ENCODE results near the gene NTM.

The NTM gene

GRCh38 chr11:131849485-131849884 lies 479.1 kb downstream of the NTM start:
- no peak for TF ChIP-seq CTCF (IDR thresholded peaks at IDR 0.05; ENCODE audit: low read depth, low read length)

GRCh38 chr11:131850507-131850906 lies 480.1 kb downstream of the NTM start:
- no peak overlapping the region for H3K4me3 ChIP-seq (ENCODE audit: low read depth, low read length)
- no peak for TF ChIP-seq CTCF (IDR thresholded peaks at IDR 0.05; ENCODE audit: low read depth, low read length)

More at GRCh38 chr11:131849485-131849884, 479.1 kb downstream of the NTM start:
- no peak overlapping the region for H3K4me3 ChIP-seq (ENCODE audit: low read depth, low read length)

DNA sequence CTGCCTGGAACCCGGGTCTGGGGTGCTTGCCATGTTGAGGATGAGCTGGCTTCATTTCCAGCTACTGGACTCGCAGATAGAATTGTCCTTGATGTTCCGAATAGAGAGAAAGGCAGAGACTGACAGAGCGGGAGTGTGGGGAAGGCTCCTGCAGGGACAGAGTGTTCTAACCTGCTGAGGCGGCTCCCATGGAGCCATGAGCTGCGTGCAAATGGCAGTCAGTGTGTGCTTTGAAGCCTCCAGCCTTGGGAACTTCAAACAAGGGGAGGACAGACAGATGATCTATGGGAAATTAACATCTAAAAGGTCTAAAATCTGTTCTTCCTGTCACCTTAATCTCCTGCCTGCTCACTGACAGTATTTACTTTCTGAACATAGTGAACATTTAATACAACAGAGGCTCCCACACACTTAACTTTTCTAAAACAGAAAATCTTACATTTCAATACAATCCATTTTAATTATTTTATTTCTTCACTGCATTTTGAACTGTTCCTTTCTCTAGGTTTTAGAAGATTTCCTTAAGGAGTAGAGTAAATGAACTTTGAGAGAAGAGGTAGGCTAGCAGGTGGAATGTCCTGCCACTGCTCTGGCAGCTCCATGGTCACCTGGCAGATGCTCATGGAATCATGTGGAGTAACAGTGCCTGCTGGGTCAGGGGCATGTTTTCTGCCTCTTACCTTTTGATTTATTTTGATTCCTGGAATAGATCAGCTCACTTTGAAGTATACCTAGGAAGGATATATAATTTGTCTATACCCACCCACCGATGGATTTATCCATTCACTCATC lies 481.7 kb downstream of the NTM start:
- TF ChIP-seq CTCF (IDR thresholded peaks at IDR 0.05; ENCODE audit: low read depth, low read length) = no peak
- no peak overlapping the region for H3K4me3 ChIP-seq (ENCODE audit: low read depth, low read length)

- TF ChIP-seq CTCF (IDR thresholded peaks at IDR 0.05; ENCODE audit: low read depth, low read length) = no peak
- no peak overlapping the region for H3K4me3 ChIP-seq (ENCODE audit: low read depth, low read length)
Observed at GRCh38 chr11:131852757-131853156, 482.3 kb downstream of the NTM start.

- TF ChIP-seq CTCF (IDR thresholded peaks at IDR 0.05; ENCODE audit: low read depth, low read length) = no peak
- no peak overlapping the region for H3K4me3 ChIP-seq (ENCODE audit: low read depth, low read length)
Observed at GRCh38 chr11:131854391-131854790, 484.0 kb downstream of the NTM start.

DNA sequence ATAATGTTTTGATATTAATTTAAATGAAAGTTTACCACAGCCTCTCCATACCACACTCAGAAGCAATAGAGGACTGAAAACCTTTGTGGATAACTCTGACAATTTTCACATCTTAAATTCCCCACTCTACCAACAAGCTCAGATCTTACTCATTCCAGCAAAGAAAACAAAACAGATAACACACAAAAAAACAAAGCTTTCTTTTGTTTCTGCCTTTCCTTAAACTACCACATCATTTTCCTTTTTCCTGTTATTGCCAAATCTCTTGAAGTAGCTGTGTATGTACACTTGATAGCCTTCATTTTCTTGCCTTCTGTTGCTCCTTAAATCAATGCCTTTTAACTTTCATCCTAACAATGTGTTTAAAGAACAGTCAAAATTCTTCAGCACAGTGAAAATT lies 484.9 kb downstream of the NTM start:
- H3K4me3 ChIP-seq (ENCODE audit: low read depth, low read length) = no peak overlapping the region
- no peak for TF ChIP-seq CTCF (IDR thresholded peaks at IDR 0.05; ENCODE audit: low read depth, low read length)

DNA sequence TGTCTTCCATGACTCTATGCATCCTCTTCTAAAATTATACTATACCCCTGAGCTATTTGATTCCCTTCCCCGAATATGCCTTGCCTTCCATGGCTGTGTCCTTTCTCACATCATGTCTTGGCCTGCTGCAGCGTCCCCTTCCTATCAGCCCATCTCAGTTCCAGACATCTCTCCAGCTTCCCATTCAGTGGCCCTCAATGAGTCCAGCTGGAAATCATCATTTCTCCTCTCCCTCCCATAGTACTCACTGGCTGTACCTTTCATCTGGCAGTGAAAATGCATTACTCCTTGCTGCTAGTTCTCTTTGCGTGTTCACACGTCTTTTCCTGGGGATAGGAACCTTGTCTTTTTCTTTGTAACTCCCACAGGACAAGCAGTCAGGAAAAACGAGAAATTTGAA lies 486.8 kb downstream of the NTM start:
- no peak for TF ChIP-seq CTCF (IDR thresholded peaks at IDR 0.05; ENCODE audit: low read depth, low read length)
- no peak overlapping the region for H3K4me3 ChIP-seq (ENCODE audit: low read depth, low read length)
